Raji (cell line): ENCODE data around the gene B3GAT1.

Experiments
- POLR2A ChIP-seq: IDR thresholded peaks from 2 replicates; pipeline ENCODE4 v1.6.1; 2011; ENCODE audit warnings: low read depth, low read length, control low read depth; ENCODE audit not compliant: insufficient read depth

B3GAT1 gene

DNA sequence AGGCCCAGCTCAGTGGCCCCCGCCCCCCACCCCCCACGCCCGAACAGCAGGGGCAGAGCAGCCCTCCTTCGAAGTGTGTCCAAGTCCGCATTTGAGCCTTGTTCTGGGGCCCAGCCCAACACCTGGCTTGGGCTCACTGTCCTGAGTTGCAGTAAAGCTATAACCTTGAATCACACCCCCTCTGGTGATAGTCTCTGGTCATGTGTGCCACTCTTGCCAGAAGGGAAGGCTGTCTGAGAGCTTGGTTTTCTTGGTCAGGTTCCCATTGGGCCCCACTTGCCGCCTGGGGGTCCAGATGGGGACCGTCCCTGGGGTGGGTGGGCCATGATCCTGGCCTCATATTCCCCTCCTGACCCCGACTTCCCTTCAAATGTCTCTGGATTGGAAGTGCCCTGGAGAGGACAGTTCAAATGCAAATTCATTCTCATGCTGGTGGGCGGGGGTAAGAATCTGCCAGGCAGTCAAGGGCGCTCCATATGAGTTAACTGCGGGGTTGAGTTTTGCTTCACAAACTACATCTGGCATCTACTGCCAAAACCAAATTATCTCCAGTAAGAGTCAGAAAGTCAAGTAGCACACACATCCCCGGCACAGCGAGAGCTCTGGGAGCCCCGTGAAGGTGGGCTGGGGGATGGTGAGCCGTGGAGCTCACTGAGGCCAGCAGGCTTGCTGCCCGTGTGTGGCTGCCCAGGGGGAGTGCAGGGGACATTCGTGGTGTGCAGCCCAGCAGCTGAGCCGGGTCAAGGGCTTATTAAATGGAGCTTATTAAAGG, 35.7 kb downstream of the B3GAT1 start:
- TF ChIP-seq POLR2A: no peak

DNA sequence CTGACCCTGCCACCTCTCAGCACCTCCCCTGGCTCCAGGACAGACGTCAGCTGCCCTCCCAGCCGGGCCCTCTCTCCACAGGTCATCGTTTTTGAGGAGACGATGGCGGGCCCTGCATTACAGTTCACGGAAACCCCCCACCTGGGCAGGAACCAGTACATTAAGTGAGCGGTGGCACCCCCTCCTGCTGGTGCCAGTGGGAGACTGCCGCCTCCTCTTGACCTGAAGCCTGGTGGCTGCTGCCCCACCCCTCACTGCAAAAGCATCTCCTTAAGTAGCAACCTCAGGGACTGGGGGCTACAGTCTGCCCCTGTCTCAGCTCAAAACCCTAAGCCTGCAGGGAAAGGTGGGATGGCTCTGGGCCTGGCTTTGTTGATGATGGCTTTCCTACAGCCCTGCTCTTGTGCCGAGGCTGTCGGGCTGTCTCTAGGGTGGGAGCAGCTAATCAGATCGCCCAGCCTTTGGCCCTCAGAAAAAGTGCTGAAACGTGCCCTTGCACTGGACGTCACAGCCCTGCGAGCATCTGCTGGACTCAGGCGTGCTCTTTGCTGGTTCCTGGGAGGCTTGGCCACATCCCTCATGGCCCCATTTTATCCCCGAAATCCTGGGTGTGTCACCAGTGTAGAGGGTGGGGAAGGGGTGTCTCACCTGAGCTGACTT, 37.0 kb downstream of the B3GAT1 start:
- TF ChIP-seq POLR2A: no peak

DNA sequence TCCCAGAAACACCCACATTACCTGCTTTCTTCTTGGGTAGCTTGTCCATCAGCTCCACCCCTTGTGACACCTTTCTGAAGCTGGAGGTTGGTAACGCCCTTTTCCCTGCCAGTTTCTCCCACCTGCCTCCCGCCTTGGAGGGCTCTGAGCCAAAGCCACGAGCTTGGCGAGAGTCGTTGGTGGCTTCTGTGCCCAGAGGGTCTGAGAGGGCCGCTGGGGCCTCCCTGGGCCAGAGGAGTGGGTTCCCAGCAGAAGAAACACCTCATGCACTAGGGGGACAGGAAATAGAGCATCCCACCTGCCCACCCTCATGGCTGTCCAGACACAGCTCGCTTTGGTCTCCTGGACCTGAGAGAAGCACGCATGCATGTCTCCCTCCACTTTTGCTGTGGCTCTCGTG, 37.9 kb downstream of the B3GAT1 start:
- TF ChIP-seq POLR2A: no peak

DNA sequence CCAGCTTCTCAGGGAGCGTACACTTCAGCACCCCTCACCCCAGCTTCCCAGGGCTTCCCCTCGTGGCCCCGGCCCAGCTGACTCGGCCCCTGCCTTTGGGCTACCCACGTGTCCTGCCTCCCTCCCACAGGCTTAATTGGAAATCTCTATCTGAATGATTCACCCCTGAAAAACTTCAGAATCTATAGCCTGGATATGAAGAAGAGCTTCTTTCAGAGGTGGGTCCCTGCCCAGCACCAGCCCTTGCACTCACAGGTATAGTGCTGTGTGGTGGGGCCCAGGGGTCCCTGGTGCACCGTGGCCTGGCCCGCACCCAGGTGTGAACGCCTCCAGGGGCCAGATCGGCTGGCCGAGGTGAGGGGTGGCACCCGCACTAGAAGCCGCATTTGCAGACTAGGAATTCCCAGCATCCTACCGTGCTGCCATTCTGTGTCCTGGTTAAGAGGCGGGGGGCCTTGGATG, 38.4 kb downstream of the B3GAT1 start:
- TF ChIP-seq POLR2A: no peak

DNA sequence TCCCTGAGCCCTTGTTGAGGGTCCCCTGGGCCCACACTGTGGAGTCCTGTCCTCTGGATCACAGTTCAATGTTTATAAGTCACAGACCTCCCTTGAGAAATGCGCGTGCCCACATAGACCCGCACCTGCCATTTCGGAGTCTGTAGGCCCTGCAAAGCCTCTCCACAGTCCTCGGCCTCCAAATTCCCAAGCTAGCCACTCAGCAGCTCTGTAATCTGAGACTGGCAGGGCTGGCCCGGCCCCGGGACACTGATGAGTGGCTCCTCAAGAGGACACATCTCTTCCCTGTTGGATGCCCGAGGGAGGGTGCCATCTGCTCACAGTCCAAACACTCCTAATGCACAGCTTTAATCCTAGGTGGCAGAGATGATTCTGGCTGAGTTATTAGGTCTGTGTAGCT, 39.1 kb downstream of the B3GAT1 start:
- TF ChIP-seq POLR2A: no peak

DNA sequence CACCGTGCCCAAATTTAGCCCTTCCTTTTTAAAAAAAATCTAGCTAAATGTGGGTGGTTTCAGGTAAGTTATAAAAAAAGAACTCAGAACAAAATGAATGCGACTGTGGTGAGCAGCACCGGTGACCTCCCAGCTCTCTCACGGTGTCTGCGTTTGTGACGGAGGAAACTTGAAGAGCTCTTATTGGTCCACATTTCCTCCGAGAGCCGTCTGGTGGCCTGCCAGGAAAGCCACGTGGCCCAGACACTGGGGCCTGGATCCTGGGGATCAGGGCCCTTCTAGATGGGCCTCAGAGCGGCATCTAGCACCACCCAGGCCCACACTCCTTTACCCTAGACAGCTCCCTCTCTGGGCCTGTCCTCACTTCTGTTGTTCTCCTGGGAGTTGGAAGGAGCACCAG, 39.5 kb downstream of the B3GAT1 start:
- no peak for TF ChIP-seq POLR2A

DNA sequence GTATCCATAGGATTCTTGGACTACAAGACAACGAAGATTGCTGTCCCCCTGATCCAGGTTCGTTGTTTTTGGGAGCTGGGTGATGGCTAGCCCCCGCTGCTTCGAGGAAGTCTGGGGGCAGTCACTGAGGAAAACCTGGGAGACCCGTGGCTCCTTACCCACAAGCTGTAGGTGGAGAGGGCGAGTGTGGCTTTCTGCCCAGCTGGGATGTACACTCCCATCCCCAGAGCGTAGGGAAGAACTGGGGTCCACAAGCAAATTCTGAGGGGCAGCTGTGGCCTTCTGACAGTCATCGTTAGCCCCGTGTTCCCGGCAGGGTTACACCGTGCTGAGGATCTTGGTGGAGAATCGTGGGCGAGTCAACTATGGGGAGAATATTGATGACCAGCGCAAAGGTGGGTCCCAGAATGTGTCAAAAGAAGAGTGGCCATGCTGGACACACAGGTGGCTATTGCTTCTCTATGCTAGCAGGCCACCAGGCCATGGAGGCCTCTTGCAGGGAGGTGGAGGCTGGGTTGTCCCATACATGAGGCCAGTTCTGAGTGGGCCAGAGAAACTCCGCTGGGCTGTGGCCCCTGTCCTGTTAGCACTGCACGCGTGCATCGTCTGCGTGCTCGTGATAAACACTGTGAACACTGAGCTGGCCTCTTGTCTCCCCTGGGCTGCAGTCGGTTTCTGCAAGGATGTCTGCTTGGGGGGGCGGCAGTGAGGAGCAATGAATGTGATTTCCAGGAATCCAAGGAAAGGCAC, 40.4 kb downstream of the B3GAT1 start:
- no peak for TF ChIP-seq POLR2A

DNA sequence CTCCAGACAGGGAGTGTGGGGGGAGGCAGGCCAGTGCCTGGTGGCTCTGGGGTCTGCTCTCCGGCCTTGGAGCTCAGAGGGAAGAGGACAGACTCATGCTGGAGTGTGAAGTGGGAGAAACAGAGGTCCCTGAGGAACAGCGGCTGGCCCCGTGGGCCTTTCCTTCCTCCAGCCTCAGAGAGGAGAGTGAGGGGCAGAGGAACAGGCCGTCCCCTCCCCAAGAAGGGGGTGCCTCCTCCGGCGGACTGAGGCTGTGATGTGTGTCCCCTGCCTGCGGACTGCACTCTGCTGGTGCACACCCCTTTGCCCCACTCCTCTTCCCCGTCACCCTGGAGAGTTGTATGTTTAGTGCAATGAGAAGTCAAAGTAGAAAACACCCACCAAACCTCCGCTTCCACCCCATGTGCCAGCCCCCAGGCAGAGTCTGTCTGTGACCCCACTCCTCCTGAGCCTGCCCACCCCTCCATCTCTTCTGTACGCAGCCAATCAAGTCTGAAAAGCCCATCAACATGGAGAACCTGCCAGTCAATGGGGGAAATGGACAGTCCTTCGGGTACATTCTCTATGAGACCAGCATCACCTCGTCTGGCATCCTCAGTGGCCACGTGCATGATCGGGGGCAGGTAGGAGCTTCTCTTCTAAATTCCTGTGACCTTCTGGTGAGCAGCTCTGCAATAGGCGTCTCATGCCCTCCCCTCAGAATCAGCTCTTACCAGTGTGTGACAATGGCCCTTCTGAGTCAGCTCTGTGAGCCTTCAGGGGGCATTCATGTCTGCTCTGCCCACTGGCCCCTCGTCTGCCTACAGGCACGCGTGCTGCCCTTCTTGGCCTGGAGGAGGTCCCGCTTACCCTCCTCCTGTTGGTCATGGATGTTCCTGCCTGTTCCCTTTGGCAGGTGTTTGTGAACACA, 41.3 kb downstream of the B3GAT1 start:
- no peak for TF ChIP-seq POLR2A

DNA sequence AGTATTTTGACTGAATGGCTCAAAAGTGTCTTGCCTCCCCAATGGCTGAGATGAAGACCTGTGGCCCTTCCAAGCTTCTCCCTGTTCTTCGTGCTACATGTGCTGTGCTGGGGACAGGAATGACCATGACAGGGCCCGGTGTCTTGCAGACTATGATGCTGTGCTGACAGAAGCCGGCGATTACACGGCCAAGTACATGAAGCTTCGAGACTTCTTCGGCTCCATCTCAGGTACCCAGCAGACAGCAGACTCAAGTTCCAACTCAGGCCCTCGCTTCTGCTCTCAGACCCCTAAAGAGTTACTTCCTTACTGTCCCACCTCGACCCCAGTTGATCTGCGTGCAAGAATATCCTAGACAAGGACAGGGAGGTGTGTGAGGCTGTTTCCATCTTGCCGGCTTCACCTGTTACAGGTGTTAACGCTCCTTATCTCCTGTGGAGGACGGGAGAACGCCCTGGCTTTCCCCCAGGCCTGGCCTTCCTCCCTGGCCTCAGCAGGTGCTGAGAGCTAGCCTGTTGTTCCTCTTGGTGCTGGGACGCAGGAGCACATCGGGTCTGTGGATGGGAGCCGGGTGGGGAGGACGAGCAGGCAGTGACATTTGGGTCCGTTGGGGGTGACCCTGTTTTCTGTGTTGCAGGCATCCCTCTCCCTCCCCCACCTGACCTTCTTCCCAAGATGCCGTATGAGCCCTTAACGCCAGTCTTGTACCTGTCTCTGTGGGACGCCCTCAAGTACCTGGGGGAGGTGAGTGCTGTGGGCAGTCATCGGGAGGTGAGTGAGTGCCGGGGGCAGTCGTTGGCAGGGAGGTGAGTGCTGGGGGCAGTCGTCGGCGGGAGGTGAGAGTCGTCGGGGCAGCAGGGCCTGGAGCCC, 42.2 kb downstream of the B3GAT1 start:
- TF ChIP-seq POLR2A: no peak

DNA sequence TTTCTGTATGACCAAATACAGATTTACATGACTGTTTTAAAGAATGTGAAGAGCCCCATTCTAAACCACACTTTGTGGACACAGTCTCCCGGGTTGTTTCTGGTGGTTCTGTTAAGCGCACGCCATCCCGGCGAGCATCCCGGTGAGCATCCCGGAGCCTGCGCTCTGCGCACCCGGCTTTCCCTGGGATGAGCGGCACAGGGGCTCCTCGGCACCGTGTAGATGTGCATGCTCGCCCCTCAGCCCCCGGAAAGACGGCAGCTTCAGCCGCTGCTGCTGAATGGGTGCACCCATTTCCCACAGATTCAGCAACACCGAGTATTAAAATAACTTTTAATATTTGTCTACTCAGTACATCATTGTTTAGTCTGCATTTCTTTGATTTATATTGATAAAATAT, 44.3 kb downstream of the B3GAT1 start:
- no peak for TF ChIP-seq POLR2A

DNA sequence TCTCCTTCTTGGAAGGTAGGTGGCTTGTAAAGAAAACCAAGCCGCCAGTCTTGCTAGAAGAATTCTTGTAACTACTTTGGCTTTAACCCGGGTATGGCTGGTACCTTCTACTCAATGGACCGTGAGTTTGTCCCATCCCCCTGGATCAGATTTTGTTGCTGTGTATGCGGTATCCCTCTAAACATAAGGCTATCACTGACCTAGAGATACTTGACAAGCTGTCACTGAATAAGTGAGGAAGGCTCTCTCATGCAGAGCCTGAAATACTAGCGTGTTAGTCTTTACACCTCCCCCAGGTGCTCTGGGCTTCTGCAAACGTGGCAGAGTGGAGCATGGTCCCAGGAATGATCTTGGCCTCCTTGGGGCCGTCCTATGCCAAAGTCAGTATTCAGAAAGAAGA, 45.8 kb downstream of the B3GAT1 start:
- TF ChIP-seq POLR2A: no peak

DNA sequence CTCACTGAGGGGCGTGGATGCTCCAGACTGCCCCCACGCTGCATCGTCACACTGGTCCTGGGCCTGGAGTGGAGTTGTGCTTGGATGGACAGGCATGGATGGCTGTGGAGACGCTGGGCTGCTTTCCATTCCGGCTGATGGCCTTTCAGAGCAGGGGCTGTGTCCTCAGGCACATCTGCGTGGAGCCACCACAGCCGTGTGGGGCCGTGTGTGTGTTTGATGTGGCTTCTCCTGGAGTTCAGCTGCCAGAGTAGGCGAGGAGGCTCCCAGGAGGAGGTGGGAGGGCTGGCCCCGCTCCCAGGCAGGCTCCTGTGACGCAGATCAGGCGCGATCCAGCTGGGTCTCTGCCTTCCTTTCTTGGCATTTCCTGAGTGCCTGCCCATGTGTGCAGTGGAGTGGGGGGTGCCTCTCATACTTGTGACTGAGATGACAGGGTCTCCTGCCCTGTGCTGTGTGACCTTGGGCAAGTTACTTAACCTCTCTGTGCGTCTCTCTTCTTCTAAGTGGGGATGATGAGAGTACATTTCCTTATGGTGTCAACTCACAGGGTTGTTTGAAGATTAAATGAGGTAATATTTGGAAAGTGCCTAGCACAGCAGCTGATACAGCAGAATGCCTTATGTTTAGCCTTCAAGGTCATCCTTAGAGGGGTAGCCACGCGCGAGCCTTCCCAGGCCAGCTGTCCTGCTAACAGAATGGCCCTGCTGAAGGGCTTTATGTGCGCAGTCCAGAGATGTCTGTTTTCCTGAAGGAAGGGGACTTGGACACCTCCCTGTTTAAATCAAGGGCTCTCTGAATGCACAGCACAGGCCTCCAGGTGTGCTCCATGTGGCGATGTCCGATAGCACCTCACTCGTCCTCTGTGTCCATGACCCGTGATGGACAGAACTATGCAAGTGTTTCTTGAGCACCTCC, 46.8 kb downstream of the B3GAT1 start:
- no peak for TF ChIP-seq POLR2A

DNA sequence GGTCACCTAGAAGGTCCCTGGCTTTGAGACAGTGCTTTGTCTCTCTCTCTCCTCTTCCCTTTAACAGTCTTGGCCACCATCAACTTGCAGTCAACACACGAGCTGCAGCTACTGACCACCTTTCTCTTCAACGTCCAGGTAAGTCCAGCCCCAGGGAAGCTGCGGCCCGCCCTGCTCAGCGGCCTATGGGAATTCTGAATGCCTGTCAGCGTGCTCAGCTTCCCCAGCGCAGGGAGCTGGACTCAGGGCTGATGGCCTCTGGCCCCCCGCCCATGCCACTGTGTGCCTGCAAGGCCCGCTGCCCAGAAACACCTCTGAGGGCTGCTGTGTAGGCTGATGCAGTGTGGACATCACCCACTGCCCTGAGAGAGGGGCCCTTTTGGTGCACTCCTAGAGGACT, 47.8 kb downstream of the B3GAT1 start:
- no peak for TF ChIP-seq POLR2A
